ENCODE results near the gene DIPK1B.
"Not testable (repeated sequence)": the region's sequence is repeated elsewhere in the genome, so short reads cannot be mapped to it uniquely, and the experiment has no call there.

GRCh38 chr9:136765745-136766409 is 53.5 kb downstream of the DIPK1B start:
- not testable (repeated sequence) for TF ChIP-seq CTCF (IDR thresholded peaks at IDR 0.05; ENCODE audit: poor library complexity, severe bottlenecking); POLR2AphosphoS5 (IDR thresholded peaks at IDR 0.05); EZH2 (IDR thresholded peaks at IDR 0.05; ENCODE audit: borderline replicate concordance, insufficient read depth, low read length, poor library complexity, severe bottlenecking); EP300 (conservative IDR thresholded peaks at IDR 0.05; ENCODE audit: poor library complexity, severe bottlenecking); TAF1 (IDR thresholded peaks at IDR 0.05; ENCODE audit: low read depth)

Measured in neural cell (in vitro differentiated cells).